D721Med (cell line): ENCODE data around the gene STK32B.

ENCODE experiments used
- DNase-seq: peaks from one replicate; pipeline ENCODE4 v3.0.0; 2011; ENCODE audit warnings: low spot score; ENCODE audit not compliant: insufficient read length
- FAIRE-seq: peaks from 2 replicates; lab custom pipeline; 2011; peaks lifted over from hg19 to GRCh38; lab: Jason Lieb, UNC
- TF ChIP-seq, protein P1 (sequence below): IDR thresholded peaks from 2 replicates; pipeline ENCODE4 v1.5.1; 2012; ENCODE audit warnings: mild to moderate bottlenecking, control low read depth; ENCODE audit not compliant: insufficient read depth; ENCODE audit errors: missing control alignments

The STK32B gene

GRCh38 chr4:5045097-5045496 is 6.2 kb upstream of the STK32B start:
- DNase-seq (no peak), FAIRE-seq (no peak)
- TF ChIP-seq, protein P1, sequence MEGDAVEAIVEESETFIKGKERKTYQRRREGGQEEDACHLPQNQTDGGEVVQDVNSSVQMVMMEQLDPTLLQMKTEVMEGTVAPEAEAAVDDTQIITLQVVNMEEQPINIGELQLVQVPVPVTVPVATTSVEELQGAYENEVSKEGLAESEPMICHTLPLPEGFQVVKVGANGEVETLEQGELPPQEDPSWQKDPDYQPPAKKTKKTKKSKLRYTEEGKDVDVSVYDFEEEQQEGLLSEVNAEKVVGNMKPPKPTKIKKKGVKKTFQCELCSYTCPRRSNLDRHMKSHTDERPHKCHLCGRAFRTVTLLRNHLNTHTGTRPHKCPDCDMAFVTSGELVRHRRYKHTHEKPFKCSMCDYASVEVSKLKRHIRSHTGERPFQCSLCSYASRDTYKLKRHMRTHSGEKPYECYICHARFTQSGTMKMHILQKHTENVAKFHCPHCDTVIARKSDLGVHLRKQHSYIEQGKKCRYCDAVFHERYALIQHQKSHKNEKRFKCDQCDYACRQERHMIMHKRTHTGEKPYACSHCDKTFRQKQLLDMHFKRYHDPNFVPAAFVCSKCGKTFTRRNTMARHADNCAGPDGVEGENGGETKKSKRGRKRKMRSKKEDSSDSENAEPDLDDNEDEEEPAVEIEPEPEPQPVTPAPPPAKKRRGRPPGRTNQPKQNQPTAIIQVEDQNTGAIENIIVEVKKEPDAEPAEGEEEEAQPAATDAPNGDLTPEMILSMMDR: no peak

DNA sequence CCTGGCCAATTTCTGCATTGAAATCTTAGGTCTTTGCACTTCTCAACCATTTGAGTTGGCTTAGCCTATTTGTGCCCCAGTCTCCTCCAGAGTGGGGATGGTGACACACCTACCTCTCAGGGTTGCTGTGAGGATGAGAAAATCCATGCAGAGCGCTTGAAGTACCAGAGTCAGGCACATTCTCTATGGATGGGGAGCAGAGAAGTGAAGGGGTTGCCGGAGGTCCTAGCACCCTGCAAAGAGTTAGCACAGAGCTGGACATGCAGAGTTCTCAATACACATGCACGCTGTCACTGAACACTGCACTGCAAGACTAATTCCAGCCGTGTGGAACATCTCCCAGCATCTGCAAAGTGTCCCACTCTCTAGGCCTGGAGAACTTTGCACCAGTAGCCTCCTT is 2.6 kb upstream of the STK32B start:
- no peak for FAIRE-seq
- TF ChIP-seq, protein P1: no peak
- no peak for DNase-seq

DNA sequence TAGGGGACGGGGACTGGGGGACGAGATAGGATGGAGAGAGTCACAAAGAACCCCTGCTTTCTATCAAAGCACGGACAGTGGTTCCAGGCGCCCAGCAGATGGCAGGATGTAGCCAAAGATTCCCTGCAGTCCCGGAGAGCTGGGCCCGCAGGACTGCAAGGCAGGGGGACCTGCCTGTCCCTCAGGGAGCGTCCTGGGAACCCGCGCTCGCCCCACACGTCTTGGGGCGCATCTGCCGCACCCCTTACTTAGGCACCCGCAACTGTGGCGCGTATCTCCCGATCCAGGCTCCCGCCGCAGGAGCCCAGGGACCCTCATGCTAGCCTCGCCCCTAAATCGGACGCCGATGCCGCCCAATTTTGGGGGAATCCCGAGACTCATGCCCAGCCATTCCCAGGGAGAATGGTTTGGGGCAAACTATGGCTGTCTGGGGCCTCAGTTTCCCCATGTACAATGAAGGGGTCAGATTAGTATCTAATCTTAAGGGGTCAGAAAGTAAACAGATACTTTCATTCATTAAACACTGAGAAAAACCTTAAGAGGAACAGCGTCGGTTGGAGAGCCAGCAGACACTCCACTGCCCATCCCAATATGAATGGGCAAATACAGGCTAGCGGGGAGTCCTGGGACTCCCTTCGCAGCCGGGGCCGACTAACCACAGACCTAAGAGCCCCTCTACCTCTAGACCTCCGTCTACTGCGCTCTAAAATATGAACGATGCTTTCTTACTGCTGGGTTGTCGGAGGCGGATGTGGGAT is 581 bp upstream of the STK32B start:
- TF ChIP-seq, protein P1: peak; percentile 77
- DNase-seq (peak; percentile 84), FAIRE-seq (no peak)

- DNase-seq: no peak
- TF ChIP-seq, protein P1: no peak
- FAIRE-seq: no peak
Measured at GRCh38 chr4:5052204-5052702, 973 bp downstream of the STK32B start.

- TF ChIP-seq, protein P1: no peak
- FAIRE-seq: no peak
- DNase-seq: no peak
Measured at GRCh38 chr4:5052726-5053425, 1.6 kb downstream of the STK32B start.

DNA sequence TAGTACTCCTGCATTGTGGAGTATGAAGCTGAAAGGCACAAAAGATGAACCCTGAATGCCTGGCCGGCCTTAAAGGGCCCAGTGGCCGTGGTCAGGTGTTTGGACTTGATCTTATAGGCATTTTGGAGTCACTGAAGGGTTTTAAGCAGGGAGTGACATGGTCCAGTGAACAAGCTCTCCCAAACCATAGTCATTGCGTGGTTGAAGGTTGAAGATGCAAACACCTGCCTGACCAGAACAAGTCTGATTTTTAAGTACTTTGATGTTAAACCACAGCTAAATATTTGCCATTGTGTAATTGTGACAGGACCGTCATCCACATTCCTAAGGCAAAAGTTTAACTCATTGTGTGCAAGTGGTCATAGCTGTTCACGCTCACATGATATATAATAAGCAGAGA is 3.3 kb downstream of the STK32B start:
- DNase-seq (no peak), FAIRE-seq (no peak)
- TF ChIP-seq, protein P1: no peak
